ENCODE measurements around the gene ARHGEF12.

Gene ARHGEF12

GRCh38 chr11:120354068-120354467 lies 17.9 kb downstream of the ARHGEF12 start:
- H3K4me3 ChIP-seq (ENCODE audit: low read depth, low read length) = no peak overlapping the region
- TF ChIP-seq CTCF (IDR thresholded peaks at IDR 0.05; ENCODE audit: low read depth, low read length) = no peak

- no peak overlapping the region for H3K4me3 ChIP-seq (ENCODE audit: low read depth, low read length)
- TF ChIP-seq CTCF (IDR thresholded peaks at IDR 0.05; ENCODE audit: low read depth, low read length) = no peak
Measured at GRCh38 chr11:120354779-120355178, 18.6 kb downstream of the ARHGEF12 start.

- H3K4me3 ChIP-seq (ENCODE audit: low read depth, low read length) = no peak overlapping the region
- no peak for TF ChIP-seq CTCF (IDR thresholded peaks at IDR 0.05; ENCODE audit: low read depth, low read length)
Measured at GRCh38 chr11:120357620-120358019, 21.4 kb downstream of the ARHGEF12 start.

GRCh38 chr11:120358729-120359128 lies 22.5 kb downstream of the ARHGEF12 start:
- TF ChIP-seq CTCF (IDR thresholded peaks at IDR 0.05; ENCODE audit: low read depth, low read length) = no peak
- no peak overlapping the region for H3K4me3 ChIP-seq (ENCODE audit: low read depth, low read length)

DNA sequence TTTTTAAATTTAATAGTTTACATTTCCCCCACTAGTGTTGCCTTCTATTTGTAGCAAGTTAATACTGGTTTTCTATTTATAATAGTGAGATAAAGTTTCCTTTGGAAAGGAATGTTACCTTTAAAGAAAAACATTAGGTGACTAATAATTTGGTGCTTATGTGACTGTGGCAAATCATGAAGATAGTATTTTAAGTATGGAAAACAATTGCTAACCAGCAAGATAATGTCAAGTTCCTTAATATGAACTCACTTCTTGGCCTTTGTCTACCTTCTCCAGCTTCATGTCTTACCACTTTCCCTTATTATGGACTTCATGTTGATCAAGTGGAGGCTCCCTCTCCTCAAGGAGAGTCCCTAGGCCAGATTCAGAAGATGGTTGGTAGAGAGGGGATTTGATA lies 27.2 kb downstream of the ARHGEF12 start:
- H3K4me3 ChIP-seq (ENCODE audit: low read depth, low read length) = no peak overlapping the region
- TF ChIP-seq CTCF (IDR thresholded peaks at IDR 0.05; ENCODE audit: low read depth, low read length) = no peak

GRCh38 chr11:120365512-120365911 lies 29.3 kb downstream of the ARHGEF12 start:
- H3K4me3 ChIP-seq (ENCODE audit: low read depth, low read length) = no peak overlapping the region
- TF ChIP-seq CTCF (IDR thresholded peaks at IDR 0.05; ENCODE audit: low read depth, low read length) = no peak

GRCh38 chr11:120372296-120372695 lies 36.1 kb downstream of the ARHGEF12 start:
- no peak overlapping the region for H3K4me3 ChIP-seq (ENCODE audit: low read depth, low read length)
- no peak for TF ChIP-seq CTCF (IDR thresholded peaks at IDR 0.05; ENCODE audit: low read depth, low read length)

Data from WI38 (cell line).